Natural killer cell treated with Interleukin-12 subunit alpha and Interleukin-12 subunit beta and Interleukin-15 and Interleukin-18, amount 100 ng/mL, for 72 hours (primary cell): Measurements from ENCODE around the gene TEC. TPM values are rescaled to one million over a fixed set of nuclear protein-coding genes. Genes with fewer than 3 reads are reported as not detected.

Source experiments
- ATAC-seq, 2 donors: fragments of 150-1000 bp; cut with Tn5 transposase in 1 of 2; sonication (Bioruptor Pico), chemical (Tn5 transposase) in 1 of 2; 2 replicates each; pipeline ENCODE4 v1.10.0; 2021
- DNase-seq: peaks from one replicate; pipeline ENCODE4 v3.0.0; 2022; ENCODE audit warnings: low spot score
- H3K27ac Mint-ChIP-seq, 2 donors: 1 replicate in 1 of 2; 2 replicates in 1 of 2; pipeline ENCODE4 v1.8.0; 2022; ENCODE audit warnings: mixed read lengths in 2 of 2, mild to moderate bottlenecking in 1 of 2, moderate library complexity in 1 of 2
- H3K27me3 Mint-ChIP-seq, 2 donors: 1 replicate in 1 of 2; 2 replicates in 1 of 2; pipeline ENCODE4 v1.8.0; 2022; ENCODE audit warnings: mixed read lengths in 2 of 2
- H3K36me3 Mint-ChIP-seq: one replicate; pipeline ENCODE4 v1.8.0; 2022; ENCODE audit warnings: mixed read lengths
- H3K4me1 Mint-ChIP-seq, 2 donors: 1 replicate in 1 of 2; 2 replicates in 1 of 2; pipeline ENCODE4 v1.8.0; 2022; ENCODE audit warnings: low read depth in 2 of 2, mixed read lengths in 2 of 2, mild to moderate bottlenecking in 1 of 2
- H3K4me3 Mint-ChIP-seq: one replicate; pipeline ENCODE4 v1.8.0; 2022; ENCODE audit warnings: mixed read lengths
- H3K9me3 Mint-ChIP-seq: 2 replicates; pipeline ENCODE4 v1.8.0; 2022; ENCODE audit warnings: mixed read lengths
- total RNA-seq, 2 donors: library from RNA; stranded (reverse); gene quantifications; one replicate each; pipeline ENCODE4 v1.2.3, GENCODE V29; 2022

TEC gene
- total RNA-seq, 2 donors from 2014 or later, result 2.0 to 3.1 TPM

DNA sequence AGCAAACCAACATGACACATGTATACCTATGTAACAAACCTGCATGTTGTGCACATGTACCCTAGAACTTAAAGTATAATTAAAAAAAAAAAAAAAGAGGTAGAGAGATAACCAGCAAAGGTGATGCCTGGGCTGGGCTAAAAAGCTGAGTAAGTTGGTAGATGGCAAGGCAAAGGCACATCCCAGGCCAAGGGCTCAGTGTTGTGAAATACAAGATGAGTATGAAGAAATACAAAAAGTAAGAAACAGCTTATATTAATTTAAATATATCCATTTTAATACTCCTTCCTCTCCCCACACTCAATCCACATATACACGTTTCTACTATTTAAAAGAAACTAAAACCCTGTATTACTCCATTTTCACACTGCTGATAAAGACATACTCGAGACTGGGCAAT, 25.8 kb downstream of the TEC start:
- H3K4me1 Mint-ChIP-seq, result peaks cover 0 to 16% of the 10 kb centered on the region in 2 donors
- H3K9me3 Mint-ChIP-seq, result no peaks in the 10 kb centered on the region
- H3K36me3 Mint-ChIP-seq, result no peaks in the 10 kb centered on the region
- no peak overlapping the region for H3K27ac Mint-ChIP-seq
- no peak for ATAC-seq
- no peaks in the 10 kb centered on the region for H3K27me3 Mint-ChIP-seq
- no peak overlapping the region for H3K4me3 Mint-ChIP-seq
- DNase-seq, result no peak

DNA sequence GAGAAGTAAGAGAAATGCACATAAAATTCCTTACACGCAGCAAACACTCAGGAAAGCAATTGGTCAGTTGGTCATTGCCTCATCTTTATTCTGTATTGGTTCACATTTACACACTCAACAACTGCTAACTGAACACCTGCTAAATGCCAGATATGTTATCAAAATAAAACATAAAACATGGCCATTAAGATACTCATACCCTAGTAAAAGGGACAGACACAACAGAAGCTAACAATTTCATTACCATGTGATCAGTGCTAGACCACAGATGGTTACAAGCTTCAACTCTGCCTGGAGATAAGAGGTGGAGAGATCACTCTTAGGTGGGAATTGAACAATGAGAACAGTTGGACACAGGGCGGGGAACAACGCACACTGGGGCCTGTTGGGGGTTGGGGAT, 26.2 kb downstream of the TEC start:
- Mint-ChIP-seq H3K36me3 (no peaks in the 10 kb centered on the region), H3K4me3 (no peak overlapping the region), H3K27me3 (no peaks in the 10 kb centered on the region), H3K9me3 (no peaks in the 10 kb centered on the region), H3K4me1 (peaks cover 0 to 16% of the 10 kb centered on the region in 2 donors), H3K27ac (no peak overlapping the region)
- DNase-seq (no peak), ATAC-seq (no peak)

DNA sequence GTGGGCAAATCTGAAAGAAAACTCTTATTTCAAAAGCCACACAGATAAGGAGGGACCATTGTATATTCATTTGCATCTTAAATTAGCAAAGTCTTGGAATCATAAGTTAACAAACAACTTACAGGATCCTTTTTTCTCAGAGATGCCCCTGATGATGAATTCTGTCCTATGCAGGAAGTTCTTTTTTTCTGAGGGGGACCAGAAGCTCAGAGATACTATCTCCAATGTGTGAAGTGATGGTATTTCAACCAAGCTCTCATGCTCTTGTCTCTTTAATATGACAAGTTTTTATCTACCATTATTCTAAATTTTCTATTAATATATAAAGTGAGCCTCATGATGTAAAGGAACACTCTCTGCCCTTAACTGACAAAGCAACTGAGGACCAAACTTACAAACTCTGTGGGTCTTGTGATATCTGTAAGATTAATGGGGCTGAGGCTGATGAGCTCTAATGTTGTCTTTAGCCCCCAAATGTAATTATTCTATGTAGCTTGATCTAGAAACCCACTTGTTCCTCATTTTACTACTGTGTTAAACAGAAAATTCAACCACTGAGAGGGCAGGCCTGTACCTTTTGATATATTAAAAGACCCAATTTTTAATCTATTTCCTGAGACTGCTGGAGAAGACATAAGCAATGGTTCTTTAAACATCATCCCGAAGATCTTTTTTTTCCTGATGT, 27.0 kb downstream of the TEC start:
- no peak for DNase-seq
- ATAC-seq, result no peak
- Mint-ChIP-seq H3K27ac (no peak overlapping the region), H3K9me3 (no peaks in the 10 kb centered on the region), H3K27me3 (no peaks in the 10 kb centered on the region), H3K4me3 (no peak overlapping the region), H3K4me1 (peaks cover 0 to 21% of the 10 kb centered on the region in 2 donors), H3K36me3 (no peaks in the 10 kb centered on the region)

GRCh38 chr4:48241731-48242130, 27.9 kb downstream of the TEC start:
- Mint-ChIP-seq H3K4me3 (no peak overlapping the region), H3K27ac (no peak overlapping the region), H3K27me3 (no peaks in the 10 kb centered on the region), H3K4me1 (peaks cover 0 to 21% of the 10 kb centered on the region in 2 donors), H3K36me3 (no peaks in the 10 kb centered on the region), H3K9me3 (no peaks in the 10 kb centered on the region)
- no peak for DNase-seq
- no peak for ATAC-seq

DNA sequence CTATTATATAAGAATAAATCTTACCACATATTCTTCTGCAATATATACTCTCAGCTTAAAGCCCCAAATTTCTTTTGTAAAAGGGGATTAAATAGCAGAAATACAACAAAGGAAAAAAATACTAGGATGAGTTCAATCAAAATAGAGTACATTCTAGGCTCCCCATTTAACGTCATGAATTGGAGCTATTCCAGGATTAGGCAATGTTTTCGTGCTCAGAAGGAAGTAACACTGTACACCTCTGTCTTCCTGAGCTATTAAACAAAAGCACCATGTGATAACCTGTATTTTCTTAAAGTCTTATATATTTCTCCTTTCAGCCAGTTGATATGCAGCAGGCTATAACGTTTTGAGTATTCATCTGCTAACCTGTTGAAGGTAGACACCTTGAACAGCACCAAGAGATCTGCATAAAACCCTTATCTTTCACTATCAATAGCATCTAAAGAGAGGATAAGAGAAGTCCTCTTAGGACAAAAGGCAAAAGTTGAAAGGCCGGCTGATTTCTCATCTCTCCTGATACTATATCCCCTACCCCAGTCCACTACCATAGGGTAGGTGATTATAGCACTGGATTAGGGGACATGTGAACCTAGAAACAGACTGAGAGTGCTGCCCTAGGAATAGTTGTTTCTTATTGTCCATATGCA, 31.5 kb downstream of the TEC start:
- Mint-ChIP-seq H3K4me3 (no peak overlapping the region), H3K9me3 (no peaks in the 10 kb centered on the region), H3K27me3 (no peaks in the 10 kb centered on the region), H3K27ac (no peak overlapping the region), H3K36me3 (no peaks in the 10 kb centered on the region), H3K4me1 (peaks cover 0 to 15% of the 10 kb centered on the region in 2 donors)
- ATAC-seq (no peak), DNase-seq (no peak)

- Mint-ChIP-seq H3K27me3 (no peaks in the 10 kb centered on the region), H3K36me3 (no peaks in the 10 kb centered on the region), H3K4me3 (no peak overlapping the region), H3K27ac (no peak overlapping the region), H3K4me1 (peaks cover 0 to 11% of the 10 kb centered on the region in 2 donors), H3K9me3 (no peaks in the 10 kb centered on the region)
- ATAC-seq, result no peak
- no peak for DNase-seq
These were observed 34.6 kb downstream of the TEC start for GRCh38 chr4:48235050-48235449.

GRCh38 chr4:48234575-48234974, 35.1 kb downstream of the TEC start:
- ATAC-seq (no peak), DNase-seq (no peak)
- H3K4me3 Mint-ChIP-seq, result no peak overlapping the region
- H3K36me3 Mint-ChIP-seq, result no peaks in the 10 kb centered on the region
- no peaks in the 10 kb centered on the region for H3K27me3 Mint-ChIP-seq
- H3K4me1 Mint-ChIP-seq, result peaks cover 0 to 11% of the 10 kb centered on the region in 2 donors
- no peak overlapping the region for H3K27ac Mint-ChIP-seq
- H3K9me3 Mint-ChIP-seq, result no peaks in the 10 kb centered on the region

- Mint-ChIP-seq H3K36me3 (no peaks in the 10 kb centered on the region), H3K27ac (no peak overlapping the region), H3K4me3 (peak overlapping the region; percentile 5), H3K9me3 (no peaks in the 10 kb centered on the region), H3K27me3 (no peaks in the 10 kb centered on the region), H3K4me1 (peaks cover 14 to 20% of the 10 kb centered on the region in 2 donors)
- no peak for DNase-seq
- ATAC-seq, result no peak
These were observed 40.7 kb downstream of the TEC start for GRCh38 chr4:48228949-48229348.

- H3K27me3 Mint-ChIP-seq, result no peaks in the 10 kb centered on the region
- peak overlapping the region; percentile 10 to 11 for H3K27ac Mint-ChIP-seq
- peak; percentile 92 for ATAC-seq
- H3K36me3 Mint-ChIP-seq, result no peaks in the 10 kb centered on the region
- no peaks in the 10 kb centered on the region for H3K9me3 Mint-ChIP-seq
- peaks cover 14 to 17% of the 10 kb centered on the region in 2 donors for H3K4me1 Mint-ChIP-seq
- peak; percentile 62 for DNase-seq
- no peak overlapping the region for H3K4me3 Mint-ChIP-seq
These were observed 42.0 kb downstream of the TEC start for GRCh38 chr4:48227662-48228061.

- Mint-ChIP-seq H3K9me3 (no peaks in the 10 kb centered on the region), H3K27ac (peak overlapping the region in 1 of 2 donors; percentile 21), H3K4me1 (peaks cover 14 to 17% of the 10 kb centered on the region in 2 donors), H3K36me3 (no peaks in the 10 kb centered on the region), H3K4me3 (no peak overlapping the region), H3K27me3 (no peaks in the 10 kb centered on the region)
- no peak for ATAC-seq
- DNase-seq, result no peak
These were observed 43.4 kb downstream of the TEC start for GRCh38 chr4:48226199-48226598.

- peak overlapping the region in 1 of 2 donors; percentile 21 for H3K27ac Mint-ChIP-seq
- no peaks in the 10 kb centered on the region for H3K27me3 Mint-ChIP-seq
- DNase-seq (no peak), ATAC-seq (no peak)
- no peaks in the 10 kb centered on the region for H3K36me3 Mint-ChIP-seq
- H3K4me1 Mint-ChIP-seq, result peaks cover 14 to 17% of the 10 kb centered on the region in 2 donors
- H3K9me3 Mint-ChIP-seq, result no peaks in the 10 kb centered on the region
- H3K4me3 Mint-ChIP-seq, result no peak overlapping the region
These were observed 44.1 kb downstream of the TEC start for GRCh38 chr4:48225368-48226141.

DNA sequence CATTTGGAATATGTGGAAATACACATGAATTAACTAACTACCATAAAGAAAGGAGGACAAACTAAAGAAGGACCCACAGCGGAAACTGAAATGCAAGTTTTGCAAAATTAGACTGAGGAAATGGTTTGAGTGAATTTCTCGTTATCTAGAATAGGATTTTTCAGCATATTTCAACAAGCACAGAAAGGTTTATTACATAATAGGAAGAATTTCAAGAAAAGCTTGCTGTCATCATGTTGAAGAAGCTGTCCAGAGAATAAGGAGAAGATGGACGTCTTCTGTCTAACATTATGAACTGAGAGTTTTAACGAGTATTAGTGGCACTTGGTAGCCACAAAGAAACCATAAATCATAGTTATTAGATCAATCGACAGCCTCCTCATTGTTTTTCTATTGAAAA, 45.0 kb downstream of the TEC start:
- DNase-seq (no peak), ATAC-seq (no peak)
- peaks cover 14 to 17% of the 10 kb centered on the region in 2 donors for H3K4me1 Mint-ChIP-seq

GRCh38 chr4:48223633-48224295, 45.9 kb downstream of the TEC start:
- H3K27ac Mint-ChIP-seq, result no peak overlapping the region
- no peak overlapping the region for H3K4me3 Mint-ChIP-seq
- H3K27me3 Mint-ChIP-seq, result no peaks in the 10 kb centered on the region
- H3K36me3 Mint-ChIP-seq, result no peaks in the 10 kb centered on the region
- DNase-seq, result no peak
- ATAC-seq, result no peak
- H3K9me3 Mint-ChIP-seq, result no peaks in the 10 kb centered on the region
- H3K4me1 Mint-ChIP-seq, result peaks cover 9 to 14% of the 10 kb centered on the region in 2 donors

More for the DNA sequence above, 45.0 kb downstream of the TEC start:
- H3K9me3 Mint-ChIP-seq, result no peaks in the 10 kb centered on the region
- no peaks in the 10 kb centered on the region for H3K36me3 Mint-ChIP-seq
- no peaks in the 10 kb centered on the region for H3K27me3 Mint-ChIP-seq
- no peak overlapping the region for H3K4me3 Mint-ChIP-seq
- no peak overlapping the region for H3K27ac Mint-ChIP-seq
